Putamen (tissue), 1 donor: Measurements from ENCODE around the gene DNASE1L1.
A peak's percentile ranks its signal among the peaks of the same experiment; 100 is the strongest.
"Not testable (repeated sequence)": the region's sequence is repeated elsewhere in the genome, so short reads cannot be mapped to it uniquely, and the experiment has no call there.

Experiments
- DNase-seq: peaks from one replicate; pipeline ENCODE4 v3.0.0-alpha.2; 2016; ENCODE audit warnings: low spot score

The DNASE1L1 gene

DNA sequence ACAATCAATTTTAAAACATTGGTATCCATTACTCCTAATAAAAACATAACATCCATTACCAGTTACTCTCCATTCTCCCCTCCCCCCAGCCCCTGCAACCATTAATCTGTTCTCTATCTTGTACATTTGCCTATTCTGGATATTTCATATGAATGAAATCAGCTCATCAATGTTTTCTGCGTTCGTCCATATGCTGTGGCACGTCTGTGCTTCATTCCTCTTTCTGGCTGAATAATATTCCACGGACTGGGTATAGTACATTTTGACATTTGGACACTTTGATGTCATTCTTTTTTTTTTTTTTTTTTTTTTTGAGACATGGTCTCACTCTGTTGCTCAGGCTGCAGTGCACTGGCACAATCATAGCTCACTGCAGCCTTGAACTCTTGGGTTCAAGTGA lies 5.2 kb downstream of the DNASE1L1 start:
- DNase-seq: no peak

DNA sequence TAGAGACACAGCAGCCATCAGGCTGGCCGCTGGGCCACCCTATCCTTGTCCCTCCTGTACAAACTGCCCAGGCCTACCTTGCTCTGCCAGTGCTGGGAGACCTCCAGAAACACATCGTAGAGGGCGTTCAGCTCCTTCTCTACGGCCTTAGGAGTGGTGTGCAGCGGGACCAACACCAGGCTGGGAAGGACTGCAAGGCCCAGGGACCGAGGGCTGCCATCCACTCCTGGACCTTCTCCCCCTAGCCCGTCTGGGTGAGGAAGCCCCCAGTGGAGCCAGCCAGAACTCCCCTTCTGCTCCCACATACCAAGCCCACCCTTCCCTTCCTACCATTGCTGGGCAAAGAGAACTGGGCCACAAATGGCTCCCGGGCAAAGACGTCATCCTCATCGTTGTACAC lies 5.9 kb downstream of the DNASE1L1 start:
- no peak for DNase-seq

DNA sequence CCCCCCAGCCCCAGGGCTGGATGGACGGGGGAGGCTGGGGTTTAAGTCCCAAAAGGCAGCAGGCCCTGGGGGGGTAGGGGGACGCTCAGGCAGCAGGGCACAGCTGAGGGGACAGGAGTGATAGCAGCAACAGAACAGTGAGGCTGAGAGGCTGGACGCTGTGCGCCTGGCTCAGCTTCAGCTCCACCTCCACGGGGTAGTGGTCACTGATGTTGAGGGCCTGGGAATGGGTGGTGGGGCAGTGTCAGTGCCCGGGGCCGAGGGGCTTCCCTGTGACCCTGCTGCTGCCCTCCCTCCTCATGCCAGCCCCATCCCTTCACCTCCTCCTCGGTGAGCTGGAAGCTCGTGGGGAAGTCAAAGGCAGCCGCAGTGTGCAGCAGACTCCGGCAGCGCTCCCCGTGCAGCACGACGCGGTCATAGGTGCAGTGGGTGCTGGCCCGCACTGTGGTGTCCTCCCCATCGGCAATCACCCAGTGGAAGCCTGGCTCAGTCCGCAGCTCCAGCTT lies 6.4 kb downstream of the DNASE1L1 start:
- DNase-seq: no peak

DNA sequence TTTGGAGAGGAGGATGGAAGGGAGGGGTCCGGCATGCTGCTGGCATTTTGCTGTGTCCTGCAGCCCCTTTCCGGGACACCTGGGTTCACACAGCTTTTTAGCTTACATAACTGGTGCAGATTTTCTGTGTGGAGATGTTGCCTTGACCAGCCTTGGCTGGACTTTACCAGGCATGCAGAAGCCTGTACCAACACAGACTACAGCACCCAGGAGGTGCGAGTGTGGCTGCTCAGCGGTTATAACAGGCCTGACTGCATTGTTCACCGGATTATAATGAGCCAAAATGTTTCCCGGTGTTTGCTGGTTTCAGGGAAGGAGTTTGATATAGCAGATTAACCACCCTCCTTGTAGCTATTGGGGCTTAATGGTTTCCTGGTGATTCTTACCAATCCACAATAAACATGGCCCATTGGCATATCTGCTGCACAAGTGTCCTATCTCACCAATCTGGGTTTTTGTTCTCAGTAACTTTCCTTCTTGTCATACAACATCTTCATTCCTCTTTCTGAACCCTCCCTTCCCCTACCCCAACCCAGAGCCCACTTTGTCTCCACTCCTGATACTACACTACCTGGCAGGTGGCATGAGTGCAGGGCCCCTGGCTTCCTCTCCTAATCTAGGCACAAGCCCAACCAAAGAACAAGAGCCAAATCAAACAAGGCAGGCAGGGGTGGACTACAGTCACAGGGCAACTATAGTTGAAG lies 7.0 kb downstream of the DNASE1L1 start:
- no peak for DNase-seq

DNA sequence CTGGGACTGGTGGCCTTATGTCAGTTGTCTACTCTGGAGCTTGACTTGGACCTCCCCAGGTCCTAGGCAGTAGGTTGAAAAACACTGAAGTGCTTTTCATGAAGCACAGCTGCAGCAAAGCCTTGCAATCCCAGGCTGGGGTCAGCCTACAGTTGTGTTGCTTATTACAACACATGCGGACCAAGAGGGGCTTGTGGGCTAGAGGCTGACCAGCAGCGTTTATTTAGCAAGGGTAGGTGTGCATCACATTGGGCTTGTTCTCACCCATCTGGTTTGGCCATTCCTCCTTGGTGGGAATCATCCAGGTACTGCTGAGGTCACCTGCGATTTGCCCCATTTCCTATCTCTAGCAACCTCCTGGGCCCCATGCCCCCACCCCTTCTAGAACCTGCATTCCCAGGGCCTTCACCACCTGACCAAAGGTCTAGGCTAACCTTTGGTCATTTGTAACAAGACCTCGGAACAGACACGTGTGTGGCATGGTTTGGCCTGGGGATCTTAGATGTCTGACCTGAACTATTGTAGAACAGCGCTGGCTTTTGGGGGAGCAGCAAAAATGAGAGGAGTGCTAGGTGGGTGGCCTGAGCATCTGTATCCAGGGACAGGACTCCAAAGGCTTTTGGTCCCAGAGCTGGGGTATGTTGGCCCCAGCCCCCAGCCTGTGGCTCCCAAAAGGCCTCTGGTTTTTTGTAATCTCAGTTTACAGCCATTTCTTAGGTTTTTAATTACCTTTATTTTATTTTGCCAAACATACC lies 7.8 kb downstream of the DNASE1L1 start:
- no peak for DNase-seq

DNA sequence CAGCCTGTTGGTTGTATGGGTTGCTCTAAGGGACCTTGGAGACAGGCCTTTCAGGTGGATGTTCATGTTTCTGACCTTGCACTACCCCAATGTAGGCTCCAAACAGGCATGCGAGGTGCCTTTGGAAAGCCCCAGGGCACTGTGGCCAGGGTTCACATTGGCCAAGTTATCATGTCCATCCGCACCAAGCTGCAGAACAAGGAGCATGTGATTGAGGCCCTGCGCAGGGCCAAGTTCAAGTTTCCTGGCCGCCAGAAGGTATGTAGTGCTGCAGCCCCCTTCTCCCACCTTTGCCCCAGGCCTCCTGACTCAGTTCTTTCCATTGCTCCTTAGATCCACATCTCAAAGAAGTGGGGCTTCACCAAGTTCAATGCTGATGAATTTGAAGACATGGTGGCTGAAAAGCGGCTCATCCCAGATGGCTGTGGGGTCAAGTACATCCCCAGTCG lies 8.7 kb downstream of the DNASE1L1 start:
- not testable (repeated sequence) for DNase-seq

DNA sequence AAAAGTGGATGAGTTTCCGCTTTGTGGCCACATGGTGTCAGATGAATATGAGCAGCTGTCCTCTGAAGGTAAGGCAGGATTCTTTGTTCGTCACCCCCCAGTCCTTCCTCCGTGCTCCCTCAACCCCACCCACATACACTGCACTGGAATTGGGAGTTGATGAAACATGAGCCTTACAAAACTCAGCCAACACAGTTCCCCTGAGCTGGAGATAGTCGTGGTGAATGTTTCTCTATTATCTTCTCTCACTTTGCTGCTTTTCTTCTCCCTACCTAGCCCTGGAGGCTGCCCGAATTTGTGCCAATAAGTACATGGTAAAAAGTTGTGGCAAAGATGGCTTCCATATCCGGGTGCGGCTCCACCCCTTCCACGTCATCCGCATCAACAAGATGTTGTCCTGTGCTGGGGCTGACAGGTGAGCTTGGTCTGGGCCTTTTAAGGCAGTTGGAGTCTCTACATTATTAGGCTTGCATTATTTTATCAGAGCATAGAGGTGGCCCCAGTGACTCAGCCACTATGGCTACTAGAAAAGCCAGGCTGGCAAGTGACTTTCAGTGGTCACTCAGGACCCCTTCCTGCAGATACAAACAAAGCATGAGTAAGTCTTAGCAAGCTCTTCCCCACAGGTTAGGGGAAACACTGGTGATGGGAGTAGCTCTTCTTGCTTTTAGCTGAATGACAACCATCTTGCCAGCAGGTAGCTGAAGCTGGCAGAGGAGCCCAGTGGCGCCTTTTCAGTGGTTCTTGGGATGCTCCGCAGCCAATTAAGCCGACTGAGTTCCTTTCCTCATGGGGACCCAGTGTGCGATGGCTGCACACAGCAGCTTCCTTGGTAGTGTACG lies 9.3 kb downstream of the DNASE1L1 start:
- DNase-seq: no peak

DNA sequence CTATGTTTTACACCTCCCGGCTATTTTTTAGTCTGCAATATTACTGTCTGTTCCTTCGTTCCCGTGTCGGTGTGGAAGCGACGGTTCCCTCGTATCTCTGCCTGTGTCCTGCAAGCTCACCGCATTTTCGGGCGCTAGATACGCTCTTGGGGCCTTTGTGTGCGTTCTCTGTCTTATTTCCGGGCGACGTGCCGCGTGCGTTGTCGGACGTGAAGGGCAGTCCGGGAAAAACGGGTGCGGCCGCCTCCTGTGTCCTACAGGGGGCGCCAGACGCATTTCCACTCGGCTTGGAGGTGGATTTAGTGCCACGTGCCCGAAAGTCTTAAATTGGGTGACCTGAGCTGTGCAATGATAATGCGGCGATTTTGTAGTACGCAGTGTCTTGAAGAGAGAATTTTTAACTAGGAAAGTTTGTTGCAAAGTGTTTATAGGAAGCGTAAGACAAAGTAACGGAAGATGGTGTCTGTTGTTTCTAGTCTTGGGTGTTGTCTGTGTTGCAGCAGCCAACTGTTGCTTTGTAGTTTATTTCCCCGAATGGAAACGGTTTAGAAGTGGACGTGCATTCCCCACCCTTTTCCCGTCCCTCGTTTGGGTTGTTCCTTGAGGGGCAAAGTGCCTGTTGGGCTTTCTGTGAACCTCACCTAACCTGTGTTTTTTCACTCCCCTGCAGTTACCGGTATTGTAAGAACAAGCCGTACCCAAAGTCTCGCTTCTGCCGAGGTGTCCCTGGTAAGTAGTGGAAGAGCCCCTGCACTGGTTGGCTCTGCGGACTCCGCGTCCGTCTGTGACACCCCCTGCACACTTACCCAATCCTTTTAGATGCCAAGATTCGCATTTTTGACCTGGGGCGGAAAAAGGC lies 10.2 kb downstream of the DNASE1L1 start:
- DNase-seq: peak; percentile 77

DNA sequence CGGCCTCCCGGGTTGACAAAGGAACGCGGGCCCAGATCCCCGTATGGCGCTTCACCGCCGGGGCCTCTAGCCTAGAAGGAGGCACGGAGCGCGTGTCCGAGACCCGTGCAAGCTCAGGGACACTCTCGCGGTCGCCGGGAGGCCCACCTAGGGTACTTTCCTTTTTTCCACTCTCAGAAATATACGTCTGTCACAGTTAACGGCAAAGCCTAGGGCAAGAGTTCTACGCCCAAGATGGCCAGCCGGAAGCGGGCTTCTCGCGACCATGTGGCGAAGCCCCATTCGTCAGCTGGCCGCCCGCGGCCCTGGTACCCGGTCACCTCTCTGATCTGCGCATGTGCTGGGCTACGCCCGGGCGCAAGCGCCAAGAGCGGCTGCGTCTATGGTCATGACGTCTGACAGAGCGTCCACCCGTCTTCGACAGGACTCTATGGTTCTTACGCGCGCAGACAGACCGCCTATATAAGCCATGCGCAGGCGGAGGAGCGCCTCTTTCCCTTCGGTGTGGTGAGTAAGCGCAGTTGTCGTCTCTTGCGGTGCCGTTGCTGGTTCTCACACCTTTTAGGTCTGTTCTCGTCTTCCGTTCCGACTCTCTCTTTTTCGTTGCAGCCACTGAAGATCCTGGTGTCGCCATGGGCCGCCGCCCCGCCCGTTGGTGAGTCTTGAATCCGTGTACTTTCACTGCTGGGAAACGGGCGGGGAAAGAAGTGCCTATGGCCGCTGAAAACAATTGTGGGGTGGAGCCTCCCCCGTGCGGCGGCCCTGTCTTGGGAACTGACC lies 11.0 kb downstream of the DNASE1L1 start, which contains the start of gene RPL10:
Gene RPL10, plus strand, starts transcription at position 490 of the 780 bp plus-strand sequence. Its CDS starts 143 bp downstream, at position 633.
- peak; percentile 94 for DNase-seq

DNA sequence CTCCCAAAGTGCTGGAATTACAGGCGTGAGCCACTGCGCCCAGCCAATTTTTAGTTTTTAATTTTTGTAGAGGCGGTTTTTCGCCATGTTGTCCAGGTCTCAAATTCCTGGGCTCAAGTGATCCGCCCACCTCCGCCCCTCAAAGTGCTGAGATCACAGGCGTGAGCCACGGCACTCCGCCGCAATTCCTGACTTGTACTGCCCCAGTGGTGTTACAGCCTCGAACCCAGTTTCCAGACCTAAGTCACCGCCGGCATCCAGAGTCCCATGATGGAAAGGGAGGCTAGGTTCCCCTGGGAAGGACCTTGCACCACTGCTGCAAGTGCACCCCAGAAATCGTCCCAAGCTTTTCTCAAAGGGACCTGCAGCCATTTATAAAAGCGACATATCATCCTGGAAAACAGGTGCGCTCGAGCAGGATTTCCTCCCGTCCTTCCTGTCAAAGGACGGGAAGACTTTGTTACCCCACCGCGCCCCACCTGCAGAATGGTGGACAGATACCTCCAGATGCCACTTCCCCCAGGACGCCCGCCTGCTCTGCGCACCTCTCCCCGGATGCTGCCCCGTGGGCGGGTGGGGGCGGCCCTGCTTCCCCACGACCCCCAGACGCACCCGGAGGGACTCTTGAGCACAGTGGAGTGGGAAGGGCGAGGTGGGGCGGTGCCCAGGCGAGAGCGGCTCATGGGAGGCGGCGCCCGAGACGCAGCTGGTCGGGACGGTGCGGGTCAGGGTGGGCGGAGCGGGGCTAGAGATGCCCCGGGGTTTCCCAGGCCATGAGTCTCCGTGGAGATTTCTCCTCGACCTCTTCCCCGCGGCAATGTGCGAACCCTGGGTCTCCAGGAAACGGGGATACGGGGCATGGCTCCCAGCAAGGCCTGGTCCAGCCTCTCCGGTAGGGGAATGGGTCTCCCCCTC lies 11.8 kb downstream of the DNASE1L1 start:
- DNase-seq: peak; percentile 52

DNA sequence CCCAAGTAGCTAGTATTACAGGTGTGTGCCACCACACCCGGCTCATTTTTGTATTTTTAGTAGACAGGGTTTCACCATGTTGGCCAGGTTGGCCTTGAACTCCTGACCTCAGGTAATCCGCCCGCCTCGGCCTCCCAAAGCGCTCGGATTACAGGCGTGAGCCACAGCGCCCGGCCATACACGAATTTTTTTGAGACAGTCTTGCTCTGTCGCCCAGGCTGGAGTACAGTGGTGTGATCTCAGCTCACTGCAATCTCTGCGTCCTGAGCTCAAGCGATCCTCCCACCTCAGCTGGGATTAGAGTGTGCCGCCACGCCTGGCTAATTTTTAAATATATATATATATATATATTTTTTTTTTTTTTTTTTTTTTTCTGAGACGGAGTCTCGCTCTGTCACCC lies 12.7 kb downstream of the DNASE1L1 start:
- not testable (repeated sequence) for DNase-seq

DNA sequence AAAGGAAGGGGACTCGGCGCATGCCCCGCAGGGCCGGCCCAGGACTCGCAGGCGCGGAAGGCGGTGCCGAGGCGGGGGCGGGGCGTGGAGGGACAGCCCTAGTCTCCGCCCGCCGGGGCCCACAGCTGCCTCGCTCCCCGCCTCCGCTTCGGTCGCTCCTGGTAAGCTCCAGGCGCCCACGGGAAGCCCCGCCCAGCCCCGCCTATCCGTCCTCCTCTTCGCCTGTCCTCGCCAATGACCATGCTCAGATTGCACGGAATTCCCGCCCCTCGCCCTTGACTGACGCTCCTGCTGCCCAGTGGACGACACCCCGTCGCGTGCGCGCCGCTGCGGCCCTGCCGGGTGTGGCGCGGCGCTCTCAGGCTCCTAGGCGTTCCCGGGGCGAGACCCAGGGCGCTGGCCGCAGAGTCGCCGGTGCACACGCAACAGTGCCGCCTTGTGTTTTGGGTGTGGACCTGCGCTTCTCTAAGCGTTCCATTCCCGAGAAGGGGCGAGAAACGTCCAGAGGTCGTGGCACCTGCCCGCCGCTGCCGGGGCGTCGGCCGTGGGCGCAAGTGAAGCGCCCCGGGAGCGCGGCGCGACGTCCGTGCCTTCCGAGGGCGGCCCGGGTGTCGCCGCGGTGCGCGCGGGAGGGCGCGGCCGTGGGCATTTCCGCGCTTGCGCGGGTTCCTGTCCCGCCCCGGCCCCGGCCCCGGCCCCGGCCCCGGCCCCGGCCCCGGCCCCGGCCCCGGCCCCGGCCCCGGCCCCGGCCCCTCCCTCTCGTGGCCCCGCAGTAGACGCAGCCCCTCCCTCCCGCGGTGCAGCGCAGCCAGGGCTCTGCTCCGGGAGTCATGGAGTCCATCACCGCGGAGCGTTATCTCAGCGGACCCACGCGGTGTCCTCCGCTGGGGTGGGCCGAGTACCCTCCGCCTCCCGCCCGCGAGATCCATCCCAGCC lies 19.0 kb downstream of the DNASE1L1 start:
- not testable (repeated sequence) for DNase-seq

DNA sequence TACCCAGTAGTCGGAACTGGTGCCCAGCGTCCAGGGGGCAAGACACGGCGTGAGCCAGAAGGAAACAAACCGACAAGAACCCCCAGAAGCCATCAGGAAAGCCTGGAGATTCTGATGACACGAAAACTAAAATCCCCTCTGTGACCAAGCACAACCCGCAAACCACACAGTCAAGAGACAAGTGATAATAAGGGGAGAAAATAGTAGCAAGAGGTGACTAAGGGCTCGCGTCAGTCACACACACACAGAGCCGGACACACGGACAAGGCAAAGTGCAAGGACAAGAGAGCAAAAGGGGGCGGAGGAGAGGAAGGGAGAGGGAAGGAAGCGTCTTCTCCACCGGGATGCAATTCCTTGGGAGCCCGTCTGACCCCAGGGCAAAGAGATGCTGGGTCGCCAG lies 20.4 kb downstream of the DNASE1L1 start:
- not testable (repeated sequence) for DNase-seq

DNA sequence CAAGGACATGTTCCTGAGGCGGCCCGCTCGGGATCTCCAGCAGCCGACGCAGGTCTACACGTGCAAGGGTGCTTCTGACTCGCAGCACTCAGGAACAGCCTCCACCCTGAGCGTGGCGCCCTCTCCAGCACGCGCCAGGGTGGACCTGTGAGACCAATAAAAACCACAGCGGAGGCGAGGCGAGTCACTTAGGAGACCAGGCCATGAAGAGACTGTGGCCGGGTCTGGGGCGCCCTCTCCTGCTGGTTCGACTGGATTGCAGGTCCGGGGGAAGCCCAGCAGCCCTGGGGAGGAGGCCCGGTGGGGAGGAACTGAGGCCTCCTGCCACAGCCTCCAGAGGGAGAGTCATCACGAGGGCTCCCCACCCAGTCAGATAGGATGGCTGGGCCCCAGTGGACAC lies 21.0 kb downstream of the DNASE1L1 start:
- DNase-seq: not testable (repeated sequence)

DNA sequence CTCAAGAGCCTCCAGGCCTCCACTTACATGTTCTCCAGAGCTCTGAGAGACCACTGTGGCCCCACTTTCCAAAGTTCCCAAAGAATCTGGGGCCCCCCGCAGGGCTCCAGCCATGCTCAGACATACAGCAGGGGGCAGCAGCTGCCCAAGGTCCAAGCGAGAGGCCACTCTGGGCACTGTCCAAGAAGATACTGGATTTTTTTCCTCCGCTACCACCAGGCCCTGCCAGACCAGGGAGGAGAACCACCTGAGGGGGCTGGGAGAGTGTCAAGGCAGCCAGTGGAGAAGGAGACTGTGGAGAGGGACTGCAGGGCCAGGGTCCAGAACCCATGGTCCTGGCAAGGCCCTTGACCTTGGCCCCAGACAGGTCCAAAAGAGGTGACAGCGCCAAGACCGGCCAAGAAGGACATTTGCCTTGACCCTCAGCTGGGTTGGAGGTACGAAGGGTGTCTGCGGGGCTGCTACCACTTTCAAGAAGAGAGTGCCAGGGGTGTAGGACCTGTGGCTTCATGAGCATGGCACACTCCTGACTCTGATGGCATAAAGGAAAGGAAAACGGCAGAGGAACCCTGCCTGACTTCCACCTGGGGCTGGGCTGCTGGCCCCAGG lies 24.7 kb downstream of the DNASE1L1 start:
- no peak for DNase-seq

DNA sequence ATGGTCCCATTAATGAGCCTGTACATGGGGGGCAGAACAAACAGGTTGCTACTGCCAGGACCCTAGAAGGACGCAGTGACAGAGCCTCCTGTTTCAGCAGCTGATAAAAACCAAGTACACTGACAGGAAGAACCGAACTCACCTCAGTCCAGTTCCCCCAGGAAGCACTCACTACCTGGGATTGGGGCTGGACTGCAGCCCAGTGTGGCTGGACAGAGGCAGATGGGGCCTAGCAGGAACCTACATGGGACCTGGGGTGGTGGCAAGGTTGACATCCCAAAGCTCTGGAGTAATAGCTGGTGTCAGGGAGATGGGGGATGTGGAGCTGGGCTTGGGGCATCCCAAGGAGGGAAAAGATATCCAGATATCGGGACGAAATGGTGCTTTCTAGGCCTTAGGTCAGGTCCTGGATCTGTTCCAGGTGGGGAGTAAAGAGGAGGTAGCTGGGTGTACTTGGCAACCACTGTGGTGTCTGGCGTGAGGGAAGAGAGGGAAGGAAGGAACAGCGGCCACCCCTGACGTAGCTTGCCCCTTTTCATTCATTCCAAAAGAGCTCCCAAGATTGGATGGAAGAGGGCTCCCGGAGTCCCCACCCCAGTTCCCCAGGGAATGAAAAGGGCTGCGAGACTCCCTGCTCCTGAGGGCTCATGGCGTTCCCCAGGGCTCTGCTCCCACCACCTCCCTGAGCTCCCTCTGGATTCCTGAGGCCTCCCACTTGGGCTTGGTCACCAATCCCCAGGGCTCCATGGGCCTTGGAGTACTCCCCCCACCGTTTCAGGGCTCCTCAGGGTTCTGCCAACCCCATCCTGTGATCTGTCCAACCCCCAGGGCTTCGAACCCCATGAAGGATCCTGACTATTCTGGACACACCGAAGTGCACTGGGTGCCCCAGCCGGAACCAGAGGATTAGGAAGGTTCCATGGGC lies 25.4 kb downstream of the DNASE1L1 start:
- DNase-seq: no peak
